ENCODE results near the gene GRXCR2. TPM values are rescaled to one million over a fixed set of nuclear protein-coding genes. Genes with fewer than 3 reads are reported as not detected.
"Not testable (repeated sequence)": the region's sequence is repeated elsewhere in the genome, so short reads cannot be mapped to it uniquely, and the experiment has no call there.

The GRXCR2 gene
- total RNA-seq, 1 donor from 2014 or later: not detected

GRCh38 chr5:145898171-145898570, 25.4 kb upstream of the GRXCR2 start:
- intact Hi-C loops (cut with DNase I): no loop called here
- no peaks in the 10 kb centered on the region for H3K27me3 ChIP-seq

GRCh38 chr5:145891378-145891777, 18.6 kb upstream of the GRXCR2 start:
- DNase-seq: not testable (repeated sequence)

More at GRCh38 chr5:145898171-145898570, 25.4 kb upstream of the GRXCR2 start:
- TF ChIP-seq CTCF (IDR thresholded peaks at IDR 0.05): no peak
- Histone ChIP-seq H3K27ac (no peak overlapping the region), H3K36me3 (no peaks in the 10 kb centered on the region), H3K4me1 (no peaks in the 10 kb centered on the region), H3K4me3 (no peak overlapping the region), H3K9me3 (no peaks in the 10 kb centered on the region)
- ATAC-seq: no peak
- no peak for DNase-seq

GRCh38 chr5:145889611-145890010, 16.8 kb upstream of the GRXCR2 start:
- H3K27ac ChIP-seq: no peak overlapping the region
- H3K4me3 ChIP-seq: no peak overlapping the region
- DNase-seq (no peak), ATAC-seq (no peak)
- H3K9me3 ChIP-seq: no peaks in the 10 kb centered on the region
- no peak for TF ChIP-seq CTCF (IDR thresholded peaks at IDR 0.05)
- no peaks in the 10 kb centered on the region for H3K36me3 ChIP-seq
- no peaks in the 10 kb centered on the region for H3K27me3 ChIP-seq
- H3K4me1 ChIP-seq: no peaks in the 10 kb centered on the region
- intact Hi-C loops (cut with DNase I): no loop called here

More at GRCh38 chr5:145891378-145891777, 18.6 kb upstream of the GRXCR2 start:
- ATAC-seq; H3K27ac ChIP-seq; H3K27me3 ChIP-seq; H3K4me1 ChIP-seq; H3K9me3 ChIP-seq; intact Hi-C loops (cut with DNase I); H3K36me3 ChIP-seq; H3K4me3 ChIP-seq: not testable (repeated sequence)

- H3K4me1 ChIP-seq: no peaks in the 10 kb centered on the region
- no peak overlapping the region for H3K4me3 ChIP-seq
- ATAC-seq: peak; percentile 81
- TF ChIP-seq CTCF (IDR thresholded peaks at IDR 0.05): peak; percentile 59
- H3K36me3 ChIP-seq: no peaks in the 10 kb centered on the region
- no peaks in the 10 kb centered on the region for H3K9me3 ChIP-seq
- no peak overlapping the region for H3K27ac ChIP-seq
- intact Hi-C loops (cut with DNase I): no loop called here
- H3K27me3 ChIP-seq: no peaks in the 10 kb centered on the region
- DNase-seq: no peak
These were observed 15.3 kb upstream of the GRXCR2 start for GRCh38 chr5:145887976-145888574.

GRCh38 chr5:145887217-145887616, 14.4 kb upstream of the GRXCR2 start:
- Histone ChIP-seq H3K4me3 (no peak overlapping the region), H3K9me3 (no peaks in the 10 kb centered on the region), H3K27me3 (no peaks in the 10 kb centered on the region), H3K4me1 (no peaks in the 10 kb centered on the region), H3K36me3 (no peaks in the 10 kb centered on the region), H3K27ac (no peak overlapping the region)
- DNase-seq: no peak
- ATAC-seq: no peak
- intact Hi-C loops (cut with DNase I): no loop called here
- no peak for TF ChIP-seq CTCF (IDR thresholded peaks at IDR 0.05)

- H3K9me3 ChIP-seq: no peaks in the 10 kb centered on the region
- no peak for DNase-seq
- H3K36me3 ChIP-seq: no peaks in the 10 kb centered on the region
- no peaks in the 10 kb centered on the region for H3K27me3 ChIP-seq
- H3K4me1 ChIP-seq: no peaks in the 10 kb centered on the region
- H3K27ac ChIP-seq: no peak overlapping the region
- ATAC-seq: no peak
- no peak for TF ChIP-seq CTCF (IDR thresholded peaks at IDR 0.05)
- intact Hi-C loops (cut with DNase I): no loop called here
- no peak overlapping the region for H3K4me3 ChIP-seq
These were observed 2.0 kb upstream of the GRXCR2 start for GRCh38 chr5:145874765-145875164.

All from upper lobe of right lung (tissue), 1 donor.